Hepatic stellate cell (primary cell): ENCODE results near the gene CSTF1.

ENCODE experiments used
- DNase-seq: peaks from one replicate; pipeline ENCODE4 v3.0.0; 2011; ENCODE audit warnings: low spot score

CSTF1 gene

DNA sequence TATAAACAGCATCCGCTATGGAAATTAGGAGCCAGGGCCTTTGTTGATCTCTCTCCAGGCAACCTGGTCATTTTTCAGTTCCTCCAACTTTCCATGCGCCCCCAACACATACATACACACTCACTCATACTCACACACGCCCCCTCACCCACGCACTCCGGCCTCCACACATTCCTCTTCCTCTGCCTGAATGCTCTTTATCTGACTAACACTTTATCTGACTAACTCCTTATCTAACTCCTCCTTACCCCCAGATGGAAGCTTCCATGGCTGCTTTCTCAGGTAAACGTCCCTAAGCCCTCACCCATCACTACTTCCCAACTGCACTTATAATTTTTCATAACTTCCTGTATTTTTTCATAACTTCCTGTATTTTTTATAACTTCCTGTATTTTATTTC lies 37.1 kb downstream of the CSTF1 start:
- peak; percentile 60 for DNase-seq

DNA sequence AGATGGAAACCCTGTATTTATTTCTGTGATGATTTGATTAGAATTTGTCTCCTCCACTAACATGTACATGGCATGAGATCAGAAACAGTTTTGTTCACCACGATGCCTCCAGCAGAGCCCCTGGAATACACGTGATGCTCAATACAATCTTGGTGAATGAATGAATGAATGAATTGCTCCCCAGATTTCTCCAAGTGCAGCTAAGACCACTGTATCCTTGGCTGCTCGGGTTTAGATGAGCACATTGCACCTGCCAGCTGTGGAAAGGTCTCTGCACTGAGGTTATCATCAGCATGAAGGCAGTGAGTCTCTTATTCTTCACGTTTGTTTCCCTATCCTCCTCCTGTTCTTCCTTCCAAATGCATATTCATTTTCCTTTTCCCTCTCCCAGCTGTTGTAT lies 37.5 kb downstream of the CSTF1 start:
- DNase-seq, result no peak

DNA sequence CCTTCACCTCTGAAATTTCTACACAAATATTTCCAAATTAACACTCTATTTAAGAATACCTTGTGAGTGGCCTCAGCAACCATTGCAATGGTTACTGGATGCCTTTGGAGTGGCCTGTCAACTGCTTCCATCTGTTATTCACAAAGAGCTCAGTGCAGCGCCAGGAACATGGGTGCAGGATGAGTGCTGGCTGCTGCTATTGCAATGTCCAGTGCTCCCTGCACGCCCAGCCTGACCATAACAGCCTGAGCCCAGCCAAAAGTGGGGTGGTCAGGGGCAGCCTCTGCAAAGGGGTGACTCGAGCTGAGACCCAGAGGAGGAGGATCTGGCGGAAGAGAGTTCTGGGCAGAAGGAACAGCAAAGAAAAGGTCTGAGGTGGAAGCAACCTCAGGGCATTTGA lies 38.0 kb downstream of the CSTF1 start:
- DNase-seq, result no peak

DNA sequence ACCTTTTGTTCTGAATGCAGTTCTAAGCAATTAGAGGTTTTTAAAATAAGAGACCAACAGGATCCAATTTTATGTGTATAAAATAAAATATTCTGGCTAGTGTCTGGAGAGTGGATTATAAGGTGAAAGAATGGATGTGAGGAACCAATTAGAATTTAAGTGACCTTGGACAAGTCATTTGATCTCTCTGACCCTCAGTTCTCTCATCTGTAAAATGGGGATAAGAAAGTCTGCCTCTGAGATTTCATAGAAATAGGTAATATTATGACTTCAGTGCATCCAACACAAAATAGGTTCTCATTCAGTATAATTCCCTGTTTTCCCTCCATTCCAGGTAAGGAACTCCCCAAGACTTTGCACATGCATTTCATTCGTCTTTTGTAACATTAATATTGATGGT lies 38.5 kb downstream of the CSTF1 start:
- no peak for DNase-seq

DNA sequence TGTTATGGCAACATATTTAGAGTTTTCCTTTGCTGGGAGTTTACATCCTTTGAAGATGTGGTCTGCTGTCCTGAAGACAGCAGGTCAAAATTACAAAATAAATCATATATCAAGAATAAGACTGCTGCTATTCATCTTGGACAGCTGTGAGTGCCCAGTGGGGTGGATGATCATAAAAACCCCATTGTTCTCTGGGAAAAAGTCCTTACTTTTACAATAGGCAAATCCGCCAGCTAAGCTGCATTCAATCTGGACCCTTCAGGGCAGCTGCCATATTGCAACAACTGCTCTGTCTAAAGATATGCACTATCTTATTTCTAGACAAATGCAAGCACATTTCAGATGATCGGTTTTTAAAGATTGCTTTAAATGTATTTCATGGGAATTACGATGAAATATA lies 39.0 kb downstream of the CSTF1 start:
- DNase-seq, result no peak

DNA sequence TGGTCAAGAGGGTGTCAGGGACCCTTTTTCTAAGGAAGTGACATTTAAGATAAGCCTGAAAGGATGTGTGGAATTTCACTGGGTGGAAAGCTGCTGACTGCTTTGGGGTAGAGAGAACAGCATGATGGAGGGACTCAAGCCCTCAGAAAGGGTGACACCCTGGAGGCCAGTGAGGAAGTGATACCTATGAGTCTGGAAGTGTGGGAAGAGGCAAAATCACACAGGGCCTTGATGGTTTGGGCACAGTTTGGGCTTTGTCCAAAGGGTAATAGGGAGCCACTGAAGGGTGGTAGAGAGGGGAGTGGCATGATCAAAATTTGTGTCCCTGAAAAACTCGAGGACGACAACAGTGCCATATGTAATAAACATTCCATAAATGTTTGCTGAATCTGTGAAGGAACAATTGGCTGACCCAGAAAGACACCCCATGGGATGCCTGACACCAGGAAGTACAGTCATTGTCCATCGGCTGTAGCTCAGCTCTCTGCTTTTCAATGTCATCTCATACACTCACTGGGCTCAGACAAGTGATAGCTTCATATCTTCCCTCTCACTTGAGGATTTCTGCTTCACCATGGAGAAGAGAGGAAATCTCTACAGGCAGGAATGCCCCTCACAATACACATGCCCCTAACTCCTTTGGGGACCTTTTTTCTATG lies 40.9 kb downstream of the CSTF1 start:
- DNase-seq, result peak; percentile 59

DNA sequence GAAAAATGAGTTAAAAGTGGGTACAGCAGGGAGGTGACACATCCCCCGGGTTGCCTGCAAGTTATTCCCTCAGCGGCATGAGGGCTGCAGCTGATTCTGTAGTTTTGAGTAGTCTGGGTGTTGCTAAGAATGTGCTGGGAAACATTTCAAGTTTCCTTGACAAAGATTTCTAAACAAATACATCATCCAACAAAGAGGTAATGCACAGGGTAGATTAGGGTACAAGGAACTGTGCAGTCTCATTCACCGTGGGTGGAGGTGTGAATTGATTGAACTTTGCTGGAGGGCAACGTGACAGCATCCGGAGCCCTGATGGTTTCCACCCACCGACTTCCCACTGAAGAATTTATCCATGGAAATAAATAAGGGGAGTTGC lies 41.4 kb downstream of the CSTF1 start:
- peak; percentile 62 for DNase-seq

DNA sequence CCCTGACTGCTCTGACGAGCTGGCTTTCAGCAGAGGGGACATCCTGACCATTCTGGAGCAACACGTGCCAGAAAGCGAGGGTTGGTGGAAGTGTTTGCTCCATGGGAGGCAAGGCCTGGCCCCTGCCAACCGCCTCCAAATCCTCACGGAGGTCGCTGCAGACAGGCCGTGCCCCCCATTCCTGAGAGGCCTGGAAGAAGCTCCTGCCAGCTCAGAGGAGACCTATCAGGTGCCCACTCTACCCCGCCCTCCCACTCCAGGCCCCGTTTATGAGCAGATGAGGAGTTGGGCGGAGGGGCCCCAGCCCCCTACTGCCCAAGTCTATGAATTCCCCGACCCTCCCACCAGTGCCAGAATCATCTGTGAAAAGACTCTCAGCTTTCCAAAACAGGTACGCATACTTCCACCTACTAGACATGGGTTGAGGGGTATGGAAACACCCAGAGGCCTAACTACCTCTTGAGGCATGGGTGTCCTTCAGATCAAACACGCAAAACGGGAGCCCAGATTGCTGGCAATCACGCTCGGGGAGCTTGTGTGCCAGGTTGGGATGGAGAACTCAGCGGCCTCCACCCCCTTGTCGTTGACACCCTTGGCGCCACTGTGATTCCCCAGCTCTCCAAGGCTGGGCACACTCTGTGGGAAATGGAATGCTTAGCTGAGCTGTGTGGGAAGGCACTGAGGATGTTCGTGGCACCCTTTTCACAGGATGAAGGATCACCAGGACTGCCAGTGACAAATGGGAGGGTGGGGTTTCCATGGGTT lies 44.9 kb downstream of the CSTF1 start:
- DNase-seq, result no peak

DNA sequence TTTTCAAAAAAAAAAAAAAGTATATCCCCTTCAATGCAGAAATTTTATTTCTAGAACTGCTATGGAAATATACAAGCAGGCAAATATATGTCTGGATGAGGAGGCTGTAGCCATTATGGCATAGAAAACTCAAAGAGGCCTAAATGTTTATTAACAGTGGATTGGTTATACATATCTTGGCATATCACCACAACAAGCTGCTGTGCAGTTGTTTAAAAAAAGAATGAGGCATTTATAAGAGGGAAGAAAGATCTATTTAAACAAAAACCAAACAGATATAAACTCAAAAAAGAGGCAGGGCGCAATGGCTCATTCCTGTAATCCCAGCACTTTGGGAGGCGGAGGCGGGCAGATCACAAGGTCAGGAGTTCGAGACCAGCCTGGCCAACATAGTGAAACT lies 45.8 kb downstream of the CSTF1 start:
- DNase-seq, result no peak

DNA sequence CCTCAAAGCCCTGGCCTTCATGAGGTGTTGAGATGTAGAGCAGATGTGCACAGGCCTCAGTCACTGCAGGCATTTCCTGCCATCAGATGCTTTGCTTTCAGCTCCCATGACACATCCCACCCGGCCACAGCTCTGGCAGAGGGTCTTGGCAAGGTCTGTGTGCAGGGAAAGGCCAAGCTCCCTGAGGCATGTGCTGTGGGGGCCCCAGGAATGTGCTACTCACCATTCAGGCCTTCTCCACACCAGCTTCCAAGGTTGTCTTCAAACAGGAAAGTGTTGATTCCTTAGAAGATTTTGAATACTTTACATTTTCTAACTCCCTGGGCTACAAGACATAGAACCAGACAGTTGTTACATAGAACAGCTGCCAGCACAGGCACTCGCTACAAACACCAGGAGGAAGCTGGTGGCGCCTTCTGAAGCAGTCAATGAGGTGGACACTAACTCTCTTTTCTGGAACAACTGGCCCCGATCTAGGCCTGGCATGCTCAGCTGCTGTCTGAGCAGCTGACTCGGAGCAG lies 47.4 kb downstream of the CSTF1 start:
- DNase-seq, result peak; percentile 94

DNA sequence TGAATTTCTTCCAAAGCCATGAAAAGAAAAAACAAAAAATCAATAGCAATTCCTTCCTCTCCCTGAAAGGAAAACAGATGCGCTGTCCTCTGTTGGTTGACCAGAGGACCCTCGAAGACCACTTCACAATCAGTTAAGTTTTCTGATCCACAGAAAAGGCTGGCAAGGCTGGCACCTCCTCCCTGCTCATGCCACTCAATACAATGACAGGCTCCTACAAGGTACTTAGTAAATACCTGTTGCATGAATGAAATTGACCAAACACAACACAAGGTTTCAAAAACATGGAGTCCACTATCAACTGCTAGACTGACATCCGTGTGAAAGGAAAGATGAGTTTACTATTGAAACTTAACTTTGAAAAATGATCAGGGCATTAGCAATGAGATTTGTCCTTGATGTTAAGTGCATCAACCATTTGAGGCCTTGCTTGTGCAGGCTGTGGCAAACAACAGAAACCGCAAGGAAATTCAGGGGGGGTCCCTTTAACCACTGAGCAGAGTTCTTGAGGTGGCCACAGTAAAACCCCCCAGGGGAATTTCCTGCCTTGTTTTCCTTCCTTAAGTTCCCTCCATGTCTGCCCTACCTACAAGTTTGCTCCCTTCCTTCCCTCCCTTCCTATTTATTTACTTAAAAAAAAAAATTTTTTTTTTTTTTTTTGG lies 48.0 kb downstream of the CSTF1 start:
- no peak for DNase-seq

DNA sequence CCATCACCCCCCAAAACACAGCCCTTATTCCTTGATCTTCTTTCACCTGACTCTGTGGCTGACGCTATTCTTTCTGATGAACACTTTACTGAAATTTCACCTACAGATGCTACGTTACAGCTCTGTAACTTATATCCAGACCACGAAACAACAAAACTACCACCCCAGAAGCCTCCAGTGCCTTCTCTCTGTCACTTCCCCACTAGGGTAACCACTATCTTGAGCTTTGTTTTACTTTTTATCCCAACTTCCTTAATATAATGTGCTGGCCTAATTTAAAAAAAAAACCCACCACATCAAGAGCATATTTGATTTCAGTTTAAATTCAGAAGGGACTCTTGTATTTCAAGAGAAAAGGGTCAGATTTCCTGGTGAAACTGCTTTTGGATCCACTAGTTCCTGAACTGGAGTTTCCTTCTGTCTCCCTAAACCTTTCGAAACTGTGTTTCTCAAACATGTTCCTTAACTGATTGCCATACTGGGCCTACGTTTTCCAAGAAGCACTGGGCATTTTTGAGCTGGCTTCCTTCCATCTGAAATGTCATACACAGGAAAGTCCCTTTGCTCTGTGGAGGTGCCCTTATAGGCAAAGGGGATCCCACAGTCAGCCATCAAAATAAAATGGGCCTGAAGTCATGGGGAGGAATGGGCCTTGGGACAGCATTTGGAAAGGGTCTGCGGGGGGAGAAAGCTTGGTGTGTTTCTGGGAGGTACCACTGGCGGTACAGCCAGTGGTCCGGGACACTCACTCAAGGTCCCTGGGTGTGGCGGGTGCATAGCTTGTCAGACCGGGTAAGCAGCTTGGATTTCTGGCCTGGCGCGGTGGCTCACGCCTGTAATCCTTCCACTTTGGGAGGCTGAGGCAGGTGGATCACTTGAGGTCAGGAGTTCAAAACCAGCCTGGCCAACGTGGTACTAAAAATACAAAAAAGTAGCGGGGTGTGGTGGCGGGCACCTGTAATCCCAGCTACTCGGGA lies 50.2 kb downstream of the CSTF1 start:
- DNase-seq, result no peak

DNA sequence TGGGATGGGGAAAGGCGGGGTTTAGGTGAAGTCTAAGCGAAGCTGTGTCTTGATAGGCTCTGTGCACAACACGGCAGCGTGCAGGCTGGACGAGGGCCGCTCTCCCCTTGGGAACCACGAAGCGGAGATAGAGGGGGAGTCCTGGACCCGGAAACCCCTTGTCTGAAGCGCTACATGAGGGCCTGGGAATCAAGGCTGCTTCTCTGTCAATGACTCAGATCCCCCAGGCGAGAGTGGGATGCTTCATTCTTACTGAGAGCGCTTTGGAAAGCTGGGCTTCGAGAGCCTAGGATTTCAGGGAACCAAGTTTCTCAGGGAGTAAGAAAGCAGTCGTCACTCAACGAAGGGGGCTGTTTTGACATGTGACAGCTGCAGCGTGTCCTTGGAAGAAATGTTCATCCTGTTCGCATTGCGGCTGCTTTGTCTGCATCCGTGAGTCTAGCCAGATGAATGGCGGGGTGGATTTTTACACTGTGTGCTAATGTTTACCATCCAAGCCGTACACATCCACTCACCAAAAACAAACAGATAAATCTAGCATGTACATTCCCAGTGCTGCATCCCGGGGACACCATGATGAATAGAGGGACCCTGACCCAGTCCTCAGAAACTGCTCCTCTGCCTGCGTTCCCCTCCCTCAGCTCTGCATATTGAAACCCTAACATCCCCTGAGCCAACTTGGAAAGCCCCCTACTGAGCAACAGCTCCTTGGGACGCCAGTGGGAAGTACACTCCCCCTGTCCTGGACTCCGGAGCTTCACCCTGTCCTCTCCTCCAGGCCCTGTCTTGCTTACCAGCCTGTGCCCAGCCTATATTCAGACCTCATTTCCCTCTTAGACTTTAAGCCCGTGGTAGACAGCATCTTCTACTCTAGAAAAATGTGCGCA lies 51.5 kb downstream of the CSTF1 start:
- DNase-seq, result peak; percentile 48

DNA sequence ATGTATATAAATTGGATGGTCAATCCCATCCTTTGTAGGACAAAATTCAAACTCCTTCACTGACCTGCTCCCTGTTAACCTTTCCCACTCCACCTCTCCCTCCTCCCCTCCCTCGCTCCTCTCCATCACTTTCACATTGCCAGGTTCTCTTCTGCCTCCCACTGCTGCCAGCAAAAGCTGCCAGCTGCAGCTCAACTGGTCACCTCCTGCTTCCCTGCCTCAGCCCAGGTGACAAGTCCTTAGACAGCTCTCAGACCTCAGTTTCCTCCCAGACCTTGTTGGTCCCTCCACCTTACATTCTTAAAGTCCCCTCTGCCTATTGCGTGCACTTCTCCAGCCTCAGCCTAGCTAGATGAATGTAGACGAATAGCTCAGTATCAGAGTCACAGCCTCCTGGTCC lies 52.7 kb downstream of the CSTF1 start:
- DNase-seq, result no peak

DNA sequence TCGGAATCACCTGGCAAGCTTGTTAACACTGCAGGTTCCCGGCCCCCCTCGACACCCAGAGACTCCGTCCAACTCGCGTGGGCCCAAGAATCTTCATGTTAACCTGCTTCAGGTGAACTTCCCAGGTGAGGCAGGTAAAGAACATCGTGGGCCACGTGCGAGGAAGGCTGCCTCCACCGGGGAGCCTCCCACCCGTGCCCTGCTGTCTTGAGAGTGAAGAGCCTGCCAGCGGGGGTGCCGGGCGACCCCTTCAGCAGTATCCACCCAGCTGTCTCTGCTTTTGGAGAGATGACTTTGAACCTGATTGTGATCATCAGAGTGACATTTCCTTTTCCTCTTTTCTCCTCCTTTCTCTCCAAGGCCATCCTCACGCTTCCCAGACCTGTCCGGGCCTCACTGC lies 53.1 kb downstream of the CSTF1 start:
- no peak for DNase-seq

DNA sequence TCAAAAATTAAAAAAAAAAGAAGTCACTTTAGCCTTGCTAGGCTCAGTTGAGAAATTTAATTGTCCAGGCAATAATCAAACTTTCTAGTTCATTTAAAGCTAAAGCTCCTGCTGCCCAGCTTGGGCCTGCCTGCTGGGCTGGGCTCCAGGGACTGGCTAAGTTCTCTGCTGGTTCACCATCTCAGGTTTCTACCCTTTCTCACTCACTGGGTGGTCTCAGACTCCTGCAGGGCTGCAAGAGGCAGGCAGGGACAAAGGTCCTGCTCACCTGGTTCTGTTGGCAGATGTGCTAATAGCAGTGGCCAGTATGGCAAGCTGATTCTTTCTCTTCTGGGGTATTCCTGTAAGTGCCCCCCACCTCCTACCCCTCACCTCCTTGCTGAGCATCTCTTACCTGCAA lies 54.8 kb downstream of the CSTF1 start:
- DNase-seq, result no peak

DNA sequence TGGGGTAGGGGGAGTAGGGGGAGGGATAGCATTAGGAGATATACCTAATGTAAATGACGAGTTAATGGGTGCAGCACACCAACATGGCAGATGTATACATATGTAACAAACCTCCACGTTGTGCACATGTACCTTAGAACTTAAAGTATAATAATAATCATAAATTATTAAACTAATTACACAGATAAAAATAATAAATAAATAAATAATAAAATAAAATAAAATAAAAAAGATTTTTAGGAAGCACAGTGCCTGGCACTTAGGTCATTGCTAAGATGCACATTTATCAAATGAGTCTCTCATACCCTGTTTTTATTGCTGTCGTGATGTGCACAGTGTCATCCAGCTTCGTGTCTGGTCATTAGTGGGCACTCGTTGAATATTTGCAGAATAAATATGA lies 57.0 kb downstream of the CSTF1 start:
- DNase-seq, result no peak

DNA sequence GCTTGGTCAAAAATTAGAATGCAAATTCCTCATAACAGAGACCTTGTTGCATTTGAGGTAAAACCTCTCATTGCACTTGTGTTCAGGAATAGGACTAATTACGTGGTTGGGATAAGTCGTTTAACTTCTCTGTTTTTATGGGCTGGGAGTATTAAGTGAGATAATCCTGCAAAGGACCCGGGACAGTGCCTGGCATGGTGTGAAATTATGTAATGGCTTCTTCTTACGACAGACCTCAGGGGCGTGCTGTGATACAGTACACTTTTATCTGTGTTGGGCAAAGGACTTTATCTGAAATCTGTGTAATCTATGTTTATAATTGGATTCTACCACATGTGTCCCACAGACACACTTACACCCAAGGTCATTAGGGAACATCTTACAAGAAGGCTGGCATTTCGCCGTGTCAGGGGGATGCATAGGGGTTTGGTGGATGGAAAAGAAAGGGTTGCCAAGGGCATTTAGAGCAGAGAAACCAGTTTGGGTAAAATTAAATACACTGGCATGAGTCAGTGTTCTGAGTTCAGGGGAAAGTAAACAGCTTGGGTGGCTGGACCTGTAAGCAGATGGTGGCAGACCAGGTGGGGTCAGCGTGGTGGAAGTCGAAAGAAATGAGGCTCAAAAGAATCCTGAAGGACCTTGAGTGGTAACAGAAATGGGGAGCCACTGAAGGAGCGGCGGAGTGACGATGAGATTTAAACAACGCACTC lies 58.8 kb downstream of the CSTF1 start:
- no peak for DNase-seq

DNA sequence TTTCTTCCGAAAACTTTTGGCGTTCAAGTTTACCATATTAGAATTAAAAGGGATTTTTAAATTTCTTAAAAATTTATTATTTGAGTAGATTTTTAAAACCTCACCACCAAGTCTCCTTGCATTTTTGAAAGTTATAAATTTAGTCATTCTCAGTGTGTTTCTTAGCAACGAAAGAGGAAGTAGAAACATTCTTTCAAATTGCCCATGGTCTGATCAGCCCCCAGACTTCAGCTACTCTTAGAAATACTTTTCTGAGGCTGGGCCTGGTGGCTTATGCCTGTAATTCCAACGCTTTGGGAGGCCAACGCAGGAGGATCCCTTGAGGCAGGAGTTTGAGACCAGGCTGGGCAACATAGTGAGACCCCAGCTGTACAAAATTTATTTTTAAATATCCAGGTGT lies 60.9 kb downstream of the CSTF1 start:
- DNase-seq, result no peak

DNA sequence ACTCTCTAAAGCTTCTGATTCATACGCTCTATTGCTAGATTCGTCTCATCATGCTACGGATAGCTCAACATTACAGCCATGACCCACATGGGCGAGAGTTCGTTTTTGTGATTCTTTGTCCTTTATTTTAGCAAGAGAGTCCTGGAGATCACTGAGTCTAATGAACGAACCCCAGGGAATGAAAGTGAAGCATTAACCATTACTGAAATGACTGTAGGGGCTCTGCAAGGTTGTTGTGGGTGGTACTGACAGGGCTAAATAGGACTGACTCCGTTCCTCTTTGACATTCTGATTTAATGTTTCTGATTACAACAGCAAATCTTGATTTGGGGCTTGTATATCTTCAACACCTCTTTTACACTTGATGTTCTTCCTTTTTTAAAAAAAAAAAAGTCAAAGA lies 62.3 kb downstream of the CSTF1 start:
- no peak for DNase-seq
